Brain microvascular endothelial cell (primary cell): ENCODE measurements around the gene EXOC6B.
A peak's percentile ranks its signal among the peaks of the same experiment; 100 is the strongest.

ENCODE experiments used
- DNase-seq: peaks from one replicate; pipeline ENCODE4 v3.0.0-alpha.2; 2020
- H3K27ac ChIP-seq: fragments of 250-450 bp; sonication (Bioruptor Pico); 2 replicates; pipeline ENCODE4 v1.5.1; 2020; ENCODE audit warnings: mild to moderate bottlenecking, moderate library complexity
- H3K27me3 ChIP-seq: fragments of 250-450 bp; sonication (Bioruptor Pico); replicated peaks from 2 replicates; pipeline ENCODE4 v1.5.1; 2020; ENCODE audit warnings: mild to moderate bottlenecking
- H3K36me3 ChIP-seq: fragments of 250-450 bp; sonication (Bioruptor Pico); replicated peaks from 2 replicates; pipeline ENCODE4 v1.5.1; 2020; ENCODE audit warnings: mild to moderate bottlenecking
- H3K4me3 ChIP-seq: 2 replicates; pipeline ENCODE4 v1.5.1; 2011; ENCODE audit warnings: low read depth, mild to moderate bottlenecking, control low read depth, low read length, moderate library complexity
- CTCF ChIP-seq: IDR thresholded peaks from 2 replicates; pipeline ENCODE4 v1.5.1; 2011; ENCODE audit warnings: low read depth, mild to moderate bottlenecking, moderate library complexity, low read length, control low read depth, inconsistent platforms; ENCODE audit errors: missing control alignments
- in situ Hi-C: cut with HindIII; loops from 2 replicates; pipeline ENCODE4 v1.10.0; 2017; ENCODE audit warnings: low sequenced_read_pairs, low pct_ligation_motif_present

The EXOC6B gene

DNA sequence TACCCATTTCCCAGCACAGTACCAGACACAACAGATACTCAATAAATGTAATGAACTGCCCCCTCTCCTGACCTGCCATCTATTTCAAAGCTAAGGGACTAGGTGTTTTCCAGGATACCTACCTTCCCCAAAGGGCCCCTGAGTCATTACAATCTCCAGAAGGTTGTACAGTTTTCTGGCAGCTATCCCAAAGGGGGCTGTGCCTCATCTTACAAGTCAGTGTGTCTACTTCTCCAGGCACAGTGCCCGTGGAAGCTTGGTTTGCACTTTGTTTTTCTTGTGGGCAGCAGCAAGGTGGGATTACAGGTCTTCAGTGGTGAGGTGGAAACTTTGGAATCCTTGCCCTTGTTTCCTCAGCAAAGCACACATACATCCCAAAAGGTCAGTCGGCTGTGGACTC lies 615.4 kb downstream of the EXOC6B start:
- no peak for DNase-seq
- in situ Hi-C loops: no loop called here
- H3K27me3 ChIP-seq: no peaks in the 10 kb centered on the region
- H3K27ac ChIP-seq: no peak overlapping the region
- H3K36me3 ChIP-seq: no peaks in the 10 kb centered on the region
- no peak overlapping the region for H3K4me3 ChIP-seq
- no peak for TF ChIP-seq CTCF

- no peak overlapping the region for H3K4me3 ChIP-seq
- DNase-seq: no peak
- no peaks in the 10 kb centered on the region for H3K27me3 ChIP-seq
- no peak for TF ChIP-seq CTCF
- no peaks in the 10 kb centered on the region for H3K36me3 ChIP-seq
- no peak overlapping the region for H3K27ac ChIP-seq
- in situ Hi-C loops: no loop called here
Observed at GRCh38 chr2:72208225-72208624, 617.6 kb downstream of the EXOC6B start.

DNA sequence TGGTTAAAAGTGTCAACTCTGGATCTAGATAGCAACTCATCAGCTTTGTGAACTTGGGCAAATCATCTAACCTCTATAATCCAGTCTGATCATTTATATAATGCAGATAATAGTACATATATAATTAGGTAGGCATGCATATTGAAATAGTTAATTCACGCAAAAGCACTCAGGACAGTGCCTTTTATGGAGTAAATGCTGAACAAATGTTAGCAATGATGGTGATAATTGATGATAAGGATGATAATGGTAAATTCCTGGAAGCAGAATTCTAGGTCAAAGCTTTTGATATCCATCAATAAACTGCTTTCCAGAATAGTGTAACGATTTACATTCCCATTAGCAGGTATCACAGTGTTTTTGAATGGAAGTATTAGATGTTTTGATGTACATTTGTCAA lies 618.5 kb downstream of the EXOC6B start:
- H3K27ac ChIP-seq: no peak overlapping the region
- no peak for TF ChIP-seq CTCF

GRCh38 chr2:72205504-72205881 lies 620.3 kb downstream of the EXOC6B start:
- no peak for DNase-seq
- Histone ChIP-seq H3K4me3 (no peak overlapping the region), H3K27ac (no peak overlapping the region), H3K27me3 (no peaks in the 10 kb centered on the region), H3K36me3 (no peaks in the 10 kb centered on the region)
- in situ Hi-C loops: no loop called here
- TF ChIP-seq CTCF: no peak

More for the DNA sequence above, 618.5 kb downstream of the EXOC6B start:
- DNase-seq: no peak
- Histone ChIP-seq H3K27me3 (no peaks in the 10 kb centered on the region), H3K4me3 (no peak overlapping the region), H3K36me3 (no peaks in the 10 kb centered on the region)
- in situ Hi-C loops: no loop called here

GRCh38 chr2:72204786-72205503 lies 620.9 kb downstream of the EXOC6B start:
- H3K4me3 ChIP-seq: no peak overlapping the region
- no peaks in the 10 kb centered on the region for H3K27me3 ChIP-seq
- no peak for TF ChIP-seq CTCF
- peak overlapping the region; percentile 54 for H3K27ac ChIP-seq
- DNase-seq: peak; percentile 4
- H3K36me3 ChIP-seq: no peaks in the 10 kb centered on the region
- in situ Hi-C loops: no loop called here

DNA sequence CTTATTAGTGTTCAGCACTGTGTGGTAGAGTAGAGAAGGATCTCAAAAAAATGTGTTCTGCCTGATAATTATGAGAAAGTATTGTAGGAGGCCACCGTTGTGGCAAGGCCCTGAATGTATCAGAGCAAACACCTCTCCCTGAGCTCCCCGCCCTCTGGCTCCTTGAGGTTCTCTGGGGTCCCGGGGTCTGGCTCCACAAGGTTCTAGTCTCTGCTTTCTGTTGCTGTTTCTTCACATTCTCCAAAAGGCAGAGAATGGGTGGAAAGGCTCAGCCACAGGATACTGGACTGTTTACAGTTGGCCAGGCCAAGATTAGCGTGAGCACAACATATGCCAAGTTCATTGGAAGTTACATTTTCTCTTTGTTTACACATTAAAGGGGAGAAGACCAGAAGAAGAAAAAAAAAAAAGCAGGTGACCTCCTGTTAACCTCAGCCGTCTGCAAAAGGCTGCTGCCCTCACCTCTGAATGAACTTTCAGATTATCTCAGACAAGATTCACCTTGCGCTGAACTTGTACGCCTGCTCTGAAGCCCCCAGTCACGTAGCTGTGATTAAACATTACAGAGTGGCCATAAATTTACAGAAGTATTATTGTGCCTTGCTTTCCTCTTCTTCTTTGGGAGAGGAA lies 621.6 kb downstream of the EXOC6B start:
- Histone ChIP-seq H3K4me3 (no peak overlapping the region), H3K36me3 (no peaks in the 10 kb centered on the region), H3K27me3 (no peaks in the 10 kb centered on the region), H3K27ac (peak overlapping the region; percentile 54)
- peak; percentile 32 for DNase-seq
- no peak for TF ChIP-seq CTCF
- in situ Hi-C loops: no loop called here
